GM12878 (cell line): ENCODE data around the gene WDR76. TPM values are rescaled to one million over a fixed set of nuclear protein-coding genes. Genes with fewer than 3 reads are reported as not detected.

ENCODE experiments used
- ATAC-seq: fragments of 200-7000 bp; cut with Tn5 transposase; 3 replicates; pipeline ENCODE4 v1.9.1; 2020; ENCODE audit warnings: mild to moderate bottlenecking, moderate library complexity
- BruUV-seq: library from RNA; stranded (reverse); fragments of 400-500 nt; replicated peaks from 2 replicates; lab custom pipeline; 2021; lab: Mats Ljungman, UMichigan
- CTCF ChIA-PET: fragments of 300-600 bp; sonication (Branson Sonifier 250); formaldehyde crosslinking; extraction: SDS; loops from one replicate; lab custom pipeline; 2021; ENCODE audit warnings: inconsistent platforms; lab: Yijun Ruan, JAX
- POLR2A ChIA-PET: fragments of 350-600 bp; formaldehyde crosslinking; extraction: SDS; loops from one replicate; lab custom pipeline; 2021; ENCODE audit warnings: inconsistent platforms; lab: Charles Lee
- RAD21 ChIA-PET: fragments of 300-600 bp; sonication (Branson Sonifier 250); formaldehyde crosslinking; loops from one replicate; lab custom pipeline; 2023; ENCODE audit warnings: antibody characterized with exemption; ENCODE audit not compliant: unreplicated experiment; lab: Charles Lee
- SMC1A ChIA-PET: fragments of 300-600 bp; sonication (Branson Sonifier 250); formaldehyde crosslinking; loops from one replicate; lab custom pipeline; 2023; ENCODE audit not compliant: unreplicated experiment, uncharacterized antibody; lab: Charles Lee
- DNase-seq: peaks from one replicate; pipeline ENCODE4 v3.0.0-alpha.2; 2011; ENCODE audit warnings: low read depth, low spot score
- FAIRE-seq: peaks from 3 replicates; lab custom pipeline; 2011; peaks lifted over from hg19 to GRCh38; lab: Jason Lieb, UNC
- H2AFZ ChIP-seq: 2 replicates; pipeline ENCODE4 v1.6.0; 2011; ENCODE audit warnings: low read depth, low read length, control low read depth; ENCODE audit not compliant: control insufficient read depth
- H3K27ac ChIP-seq: 2 replicates; pipeline ENCODE4 v1.5.1; 2011; ENCODE audit warnings: control low read depth; ENCODE audit not compliant: control insufficient read depth, insufficient read depth
- H3K27me3 ChIP-seq, 2 experiments: replicated peaks in 1 of 2; 2 replicates each; pipeline versions ENCODE4 v1.6.0 to v1.6.1; 2011; ENCODE audit warnings: low read length in 1 of 2; ENCODE audit not compliant: control insufficient read depth in 2 of 2, insufficient read depth in 2 of 2
- H3K36me3 ChIP-seq, 2 experiments: 2 replicates each; pipeline ENCODE4 v1.5.1; 2011; ENCODE audit warnings: low read length in 1 of 2; ENCODE audit not compliant: control insufficient read depth in 2 of 2, insufficient read depth in 2 of 2
- H3K4me1 ChIP-seq: 2 replicates; pipeline ENCODE4 v1.6.1; 2011; ENCODE audit warnings: mild to moderate bottlenecking, low read length, moderate library complexity, mixed read lengths; ENCODE audit not compliant: control insufficient read depth, insufficient read depth
- H3K4me2 ChIP-seq: 2 replicates; pipeline ENCODE4 v1.6.0; 2011; ENCODE audit warnings: control low read depth; ENCODE audit not compliant: control insufficient read depth, insufficient read depth
- H3K4me3 ChIP-seq: fragments of 200-600 bp; sonication (generic); 2 replicates; pipeline ENCODE4 v1.5.1; 2016
- H3K79me2 ChIP-seq: 2 replicates; pipeline ENCODE4 v1.6.0; 2011; ENCODE audit warnings: low read length; ENCODE audit not compliant: control insufficient read depth, insufficient read depth
- H3K9ac ChIP-seq: 2 replicates; pipeline ENCODE4 v1.8.0; 2011; ENCODE audit warnings: low read length, control low read depth, mixed read lengths; ENCODE audit not compliant: control insufficient read depth, insufficient read depth
- H3K9me3 ChIP-seq: replicated peaks from 3 replicates; pipeline ENCODE4 v1.5.1; 2011; ENCODE audit warnings: mild to moderate bottlenecking, low read length; ENCODE audit not compliant: control insufficient read depth, insufficient read depth
- H4K20me1 ChIP-seq: 2 replicates; pipeline ENCODE4 v1.6.0; 2011; ENCODE audit not compliant: control insufficient read depth, insufficient read depth
- ATF7 ChIP-seq: fragments of 450-650 bp; IDR thresholded peaks from 2 replicates; pipeline ENCODE4 v1.6.1; 2016; ENCODE audit warnings: low read depth, mild to moderate bottlenecking
- BCL3 ChIP-seq: IDR thresholded peaks from 2 replicates; pipeline ENCODE4 v1.6.1; 2011; ENCODE audit warnings: borderline replicate concordance, low read depth, mild to moderate bottlenecking, moderate library complexity, low read length; ENCODE audit not compliant: insufficient read depth, poor library complexity, severe bottlenecking
- HDGF ChIP-seq: fragments of 450-650 bp; IDR thresholded peaks from 2 replicates; pipeline ENCODE4 v1.6.1; 2016; ENCODE audit warnings: antibody characterized with exemption
- JUND ChIP-seq: IDR thresholded peaks from 2 replicates; pipeline ENCODE4 v1.6.1; 2012; ENCODE audit warnings: low read depth, mild to moderate bottlenecking, low read length, improper control_type of control experiment, moderate library complexity
- NRF1 ChIP-seq: conservative IDR thresholded peaks from 2 replicates; pipeline ENCODE4 v1.6.1; 2011; ENCODE audit warnings: mild to moderate bottlenecking, low read depth, low read length, improper control_type of control experiment
- PKNOX1 ChIP-seq: fragments of 450-650 bp; IDR thresholded peaks from 2 replicates; pipeline ENCODE4 v1.6.1; 2016; ENCODE audit warnings: mild to moderate bottlenecking
- RAD51 ChIP-seq: fragments of 450-650 bp; IDR thresholded peaks from 2 replicates; pipeline ENCODE4 v1.6.1; 2016; ENCODE audit warnings: moderate library complexity, mild to moderate bottlenecking, inconsistent platforms
- USF2 ChIP-seq: IDR thresholded peaks from 2 replicates; pipeline ENCODE4 v1.6.1; 2011; ENCODE audit warnings: low read depth, low read length, improper control_type of control experiment, borderline replicate concordance
- YBX1 ChIP-seq: fragments of 450-650 bp; IDR thresholded peaks from 2 replicates; pipeline ENCODE4 v1.6.1; 2016; ENCODE audit warnings: antibody characterized with exemption
- ZNF622 ChIP-seq: fragments of 450-650 bp; IDR thresholded peaks from 2 replicates; pipeline ENCODE4 v1.6.1; 2017; ENCODE audit warnings: mild to moderate bottlenecking, inconsistent platforms
- whole genome bisulfite sequencing: methylation state at CpG from one replicate; pipeline ENCODE4 v1.1.6; 2016; ENCODE audit warnings: low lambda C conversion rate; ENCODE audit not compliant: insufficient replicate concordance, insufficient coverage; ENCODE audit errors: missing lambda C conversion rate; 5-methylcytosine and 5-hydroxymethylcytosine counted together
- in situ Hi-C: fragments of 300-500 bp; cut with MboI; formaldehyde crosslinking; loops from 9 replicates; pipeline ENCODE4 v1.14.3; 2018; ENCODE audit warnings: mixed read lengths
- intact Hi-C: fragments of 100-400 bp; cut with micrococcal nuclease; formaldehyde crosslinking; loops from one replicate; pipeline ENCODE4 v1.14.2; 2022; ENCODE audit not compliant: unreplicated experiment
- polyA plus RNA-seq, 11 experiments: library from polyadenylated mRNA; depleted of rRNA in 4 of 11; unstranded in 6 of 11; stranded (reverse) in 5 of 11; fragments of >200 nt; fragmentation: Nextera tagmentation in 4 of 11; fragmentation: Illumina TruSeq in 1 of 11; extraction: Ambion mirVana in 4 of 11; extraction: Trizol in 1 of 11; gene quantifications; 1 replicate in 1 of 11; 2 replicates in 10 of 11; pipeline versions ENCODE4 v1.2.1 to v1.2.3, GENCODE V29; 2011 to 2016; ENCODE audit warnings: inconsistent platforms in 2 of 11, missing spikeins in 2 of 11, low read depth in 1 of 11
- total RNA-seq, 4 experiments: library from RNA; depleted of rRNA in 3 of 4; stranded (reverse); fragments of >200 nt in 3 of 4; fragmentation: Illumina TruSeq in 1 of 4; extraction: Trizol in 1 of 4; gene quantifications; 2 replicates each; pipeline versions ENCODE4 v1.2.1 to v1.2.3, GENCODE V29; 2013 to 2021

The WDR76 gene
- total and polyA plus RNA-seq, 10 of the 15 experiments (the other 5 are each of a cell fraction or from before 2014, with no cell fraction given) = 8.0 to 59.7 (median 34.5) TPM

GRCh38 chr15:43886558-43886957, 59.8 kb downstream of the WDR76 start:
- no peak for ATAC-seq
- H4K20me1 ChIP-seq = no peaks in the 10 kb centered on the region; the same call in 1 of the 2 replicates
- no peak for TF ChIP-seq BCL3
- TF ChIP-seq, all 136 proteins: peak for 0
- ChIA-PET SMC1A (no interaction called here), POLR2A (interaction anchor here (1.2 kb wide), 1 partner anchor 9 kb away, joined by 3 read pairs; no protein-coding TSS in a partner anchor), RAD21 (no interaction called here), CTCF (interaction anchor here (0.5 kb wide), 1 partner anchor 117 kb away, joined by 3 read pairs; no protein-coding TSS in a partner anchor)
- WGBS = 76% methylated on average over 4 of the region's 4 CpGs
- FAIRE-seq = no peak
- Histone ChIP-seq H3K27me3 (no peaks in the 10 kb centered on the region), H3K4me1 (no peaks in the 10 kb centered on the region), H3K27ac (no peak overlapping the region), H3K4me3 (no peak overlapping the region), H3K9ac (no peak overlapping the region), H2AFZ (no peak overlapping the region), H3K36me3 (peaks cover 0 to 8% of the 10 kb centered on the region in 2 experiments; a peak in 1 of 4 replicates), H3K9me3 (no peaks in the 10 kb centered on the region), H3K79me2 (no peaks in the 10 kb centered on the region), H3K4me2 (no peak overlapping the region)
- in situ Hi-C loops (no loop called here), intact Hi-C loops (no loop called here)
- no peak for DNase-seq
- no TSS peak for BruUV-seq

- ATAC-seq = no peak
- H4K20me1 ChIP-seq = no peaks in the 10 kb centered on the region; the same call in 1 of the 2 replicates
- SMC1A ChIA-PET = no interaction called here
- H3K36me3 ChIP-seq = peaks cover 0 to 2% of the 10 kb centered on the region in 2 experiments; a peak in 1 of 4 replicates
- DNase-seq = no peak
- POLR2A ChIA-PET = interaction anchor here (0.6 kb wide), 1 partner anchor 1666 kb away, joined by 3 read pairs; no protein-coding TSS in a partner anchor
- CTCF ChIA-PET = interaction anchor here (1.0 to 1.1 kb wide), 2 partner anchors 15 to 174 kb away, joined by 3 read pairs; no protein-coding TSS in a partner anchor
- H2AFZ ChIP-seq = no peak overlapping the region
- no peak overlapping the region for H3K4me3 ChIP-seq
- H3K9me3 ChIP-seq = no peaks in the 10 kb centered on the region
- no peak for FAIRE-seq
- no peaks in the 10 kb centered on the region for H3K79me2 ChIP-seq
- 100% methylated on average over 5 of the region's 5 CpGs for WGBS
- no peak overlapping the region for H3K9ac ChIP-seq
- intact Hi-C loops = no loop called here
- no TSS peak for BruUV-seq
- in situ Hi-C loops = no loop called here
- TF ChIP-seq RAD51 = no peak
- no peak for TF ChIP-seq USF2
- no peak for TF ChIP-seq ATF7
- no peak for TF ChIP-seq ZNF622
- no peak for TF ChIP-seq HDGF
- TF ChIP-seq YBX1 = no peak
- TF ChIP-seq JUND = no peak
- no peak for TF ChIP-seq NRF1
- no peak for TF ChIP-seq PKNOX1
- RAD21 ChIA-PET = no interaction called here
- no peak overlapping the region for H3K27ac ChIP-seq
- H3K4me1 ChIP-seq = no peaks in the 10 kb centered on the region
- no peak overlapping the region for H3K4me2 ChIP-seq
- H3K27me3 ChIP-seq = no peaks in the 10 kb centered on the region
These were observed 61.1 kb downstream of the WDR76 start for GRCh38 chr15:43887901-43888300.
